Fibroblast of peridontal ligament (primary cell): ENCODE results near the gene POP4.

Experiments used
- DNase-seq: peaks from one replicate; pipeline ENCODE4 v3.0.0-alpha.2; 2010; ENCODE audit errors: extremely low read depth

The POP4 gene

GRCh38 chr19:29629836-29630534 is 23.9 kb downstream of the POP4 start:
- no peak for DNase-seq

GRCh38 chr19:29630655-29631054 is 24.6 kb downstream of the POP4 start:
- DNase-seq, result peak; percentile 17

- DNase-seq, result no peak
Observed at GRCh38 chr19:29631450-29631849, 25.4 kb downstream of the POP4 start.

- DNase-seq, result no peak
Observed at GRCh38 chr19:29634002-29634401, 27.9 kb downstream of the POP4 start.

DNA sequence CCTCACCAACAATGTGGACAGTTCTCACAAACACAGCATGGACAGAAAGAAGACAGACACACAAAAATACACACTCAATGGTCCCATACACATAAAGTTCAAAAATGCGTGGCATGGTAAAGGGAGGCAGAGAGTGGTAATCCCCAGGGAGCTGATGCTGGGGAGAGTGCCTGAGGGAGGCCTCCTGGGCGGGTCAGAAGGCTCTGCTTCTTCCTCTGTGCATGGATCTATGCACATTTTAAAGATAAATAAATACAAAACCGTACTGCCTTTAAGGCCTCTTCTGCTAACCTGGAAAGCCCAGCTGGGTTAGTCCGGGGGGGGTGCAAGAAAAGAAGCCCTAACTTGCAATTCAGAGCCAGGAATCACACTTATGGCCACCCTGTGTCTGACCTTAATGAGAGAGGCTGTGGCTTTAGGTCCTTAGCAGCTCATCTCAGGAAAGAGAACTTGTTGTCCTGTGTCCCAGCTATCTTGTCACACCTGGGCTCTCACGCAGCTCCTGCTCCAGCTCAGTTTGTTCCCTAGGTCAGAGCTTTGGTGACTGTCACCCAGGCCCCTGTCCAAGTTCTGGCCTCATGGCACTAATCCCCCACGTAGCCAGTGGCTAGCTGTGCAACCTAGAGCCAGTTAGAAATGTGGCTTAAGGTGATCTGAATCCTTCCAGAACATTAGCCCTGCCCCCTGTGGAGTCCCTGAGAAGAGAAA is 28.5 kb downstream of the POP4 start:
- DNase-seq, result no peak

DNA sequence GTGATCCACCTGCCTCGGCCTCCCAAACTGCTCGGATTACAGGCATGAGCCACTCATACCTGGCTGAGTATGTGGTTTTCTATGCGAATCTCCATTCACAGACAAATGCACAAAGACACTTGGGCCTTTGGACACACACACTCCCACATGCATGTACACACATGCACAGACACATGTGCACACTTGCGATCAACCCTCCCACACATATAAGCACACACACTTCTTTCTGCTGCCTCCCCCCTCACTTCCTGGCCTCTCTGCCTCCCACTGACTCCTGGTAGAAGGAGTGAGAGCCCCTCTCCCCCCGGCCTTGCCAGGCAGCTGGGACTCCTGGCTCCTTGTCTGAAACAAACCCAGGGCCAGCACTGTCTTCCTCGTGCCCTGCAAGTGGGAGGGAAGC is 29.9 kb downstream of the POP4 start:
- DNase-seq, result no peak

GRCh38 chr19:29636553-29637360 is 30.7 kb downstream of the POP4 start:
- no peak for DNase-seq

DNA sequence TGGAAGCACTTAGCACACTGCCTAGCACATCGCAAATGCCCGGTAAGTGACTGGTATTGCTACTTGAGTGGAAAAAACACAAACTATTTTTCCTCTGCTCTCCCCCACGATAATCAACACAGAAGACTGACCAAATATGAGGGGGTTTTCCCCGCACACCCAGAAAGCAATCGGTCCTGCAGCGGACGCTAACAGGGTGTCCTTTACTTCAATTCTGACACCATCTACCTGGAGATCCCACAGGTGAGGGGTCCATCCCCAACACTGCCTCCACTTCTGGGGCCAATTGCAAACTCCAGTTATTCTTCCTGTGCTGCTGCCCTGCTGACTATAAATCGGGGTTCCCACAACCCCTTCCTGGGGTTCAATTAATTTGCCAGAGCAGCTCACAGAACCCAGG is 33.0 kb downstream of the POP4 start:
- no peak for DNase-seq

DNA sequence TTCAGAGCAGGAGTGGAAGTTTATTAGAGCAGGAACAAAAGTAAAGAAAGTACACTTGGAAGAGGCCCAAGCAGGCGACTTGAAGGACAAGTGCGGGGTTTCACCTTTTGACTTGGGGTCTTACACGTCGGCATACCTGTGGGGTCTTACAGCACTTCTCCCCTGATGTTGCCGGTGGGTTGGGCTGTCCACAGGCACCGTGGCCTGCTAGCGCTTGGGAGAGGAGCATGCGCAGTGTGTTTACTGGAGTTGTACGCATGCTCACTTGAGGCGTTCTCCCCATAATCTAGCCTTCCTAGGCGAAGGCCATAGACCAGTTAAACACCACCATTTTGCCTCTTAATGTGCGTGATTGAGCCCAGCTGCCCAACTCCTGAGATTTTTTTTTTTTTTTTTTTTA is 34.1 kb downstream of the POP4 start:
- no peak for DNase-seq

DNA sequence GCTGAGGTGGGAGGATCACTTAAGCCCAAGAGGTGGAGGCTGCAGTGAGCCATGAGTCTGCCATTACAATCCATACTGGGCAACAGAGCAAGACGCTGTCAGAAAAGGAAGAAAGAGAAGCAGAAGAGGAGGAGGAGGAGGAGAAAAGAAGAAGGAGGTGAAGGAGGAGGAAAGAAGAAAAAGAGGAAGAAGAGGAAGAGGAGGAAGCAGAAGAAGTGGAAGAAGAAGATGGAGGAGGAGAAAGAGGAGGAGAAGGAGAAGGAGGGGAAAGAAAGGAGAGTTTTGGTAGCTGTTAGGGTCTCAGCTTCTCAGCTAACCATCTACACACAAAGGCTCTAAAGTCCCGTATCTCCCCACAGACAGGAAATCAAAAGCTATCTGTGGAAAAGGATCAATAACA is 35.5 kb downstream of the POP4 start:
- DNase-seq, result no peak

- peak; percentile 42 for DNase-seq
Observed at GRCh38 chr19:29643361-29643935, 37.4 kb downstream of the POP4 start.

DNA sequence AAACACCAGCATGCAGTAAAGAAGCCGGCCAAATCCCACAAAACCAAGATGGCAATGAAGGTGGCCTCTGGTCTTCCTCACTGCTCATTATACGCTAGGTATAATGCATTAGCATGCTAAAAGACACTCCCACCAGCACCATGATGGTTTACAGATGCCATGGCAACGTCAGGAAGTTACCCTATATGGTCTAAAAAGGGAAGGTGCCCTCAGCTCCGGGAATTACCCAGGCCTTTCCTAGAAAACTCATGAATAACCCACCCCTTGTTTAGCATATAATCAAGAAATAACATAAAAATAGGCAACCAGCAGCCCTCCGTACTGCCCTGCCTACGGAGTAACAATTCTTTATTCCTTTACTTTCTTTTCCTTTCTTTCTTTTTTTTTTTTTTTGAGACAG is 38.1 kb downstream of the POP4 start:
- DNase-seq, result no peak

- no peak for DNase-seq
Observed at GRCh38 chr19:29645491-29645867, 39.4 kb downstream of the POP4 start.

- peak; percentile 65 for DNase-seq
Observed at GRCh38 chr19:29645911-29646310, 39.8 kb downstream of the POP4 start.

DNA sequence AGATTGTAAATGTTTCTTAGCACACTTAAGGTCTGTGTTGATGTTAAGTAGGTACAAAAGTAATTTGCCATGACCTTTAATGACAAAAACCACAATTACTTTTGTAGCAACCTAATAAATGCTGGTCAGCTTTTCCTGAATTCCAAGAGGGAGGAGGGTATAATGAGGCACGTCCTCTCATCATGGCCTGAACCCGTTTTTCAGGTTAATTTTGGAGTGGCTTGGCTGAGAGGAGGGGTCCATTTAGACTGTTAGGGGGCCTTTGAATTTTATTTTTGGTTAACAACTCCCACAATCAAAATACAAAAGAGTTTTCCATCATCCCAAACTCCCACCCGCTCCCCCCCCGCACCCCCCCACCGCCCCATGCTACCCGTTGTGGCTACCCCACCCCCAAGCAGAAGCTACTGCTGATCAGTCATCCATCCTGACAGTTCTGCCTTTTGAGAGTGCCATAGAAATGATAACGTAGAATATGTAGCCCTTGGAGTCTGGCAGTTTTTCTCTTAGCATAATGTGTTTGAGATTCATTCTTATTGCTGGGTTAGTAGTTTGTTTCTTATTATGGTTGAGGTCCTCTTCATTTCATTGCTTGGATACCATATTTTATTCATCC is 44.8 kb downstream of the POP4 start:
- no peak for DNase-seq

DNA sequence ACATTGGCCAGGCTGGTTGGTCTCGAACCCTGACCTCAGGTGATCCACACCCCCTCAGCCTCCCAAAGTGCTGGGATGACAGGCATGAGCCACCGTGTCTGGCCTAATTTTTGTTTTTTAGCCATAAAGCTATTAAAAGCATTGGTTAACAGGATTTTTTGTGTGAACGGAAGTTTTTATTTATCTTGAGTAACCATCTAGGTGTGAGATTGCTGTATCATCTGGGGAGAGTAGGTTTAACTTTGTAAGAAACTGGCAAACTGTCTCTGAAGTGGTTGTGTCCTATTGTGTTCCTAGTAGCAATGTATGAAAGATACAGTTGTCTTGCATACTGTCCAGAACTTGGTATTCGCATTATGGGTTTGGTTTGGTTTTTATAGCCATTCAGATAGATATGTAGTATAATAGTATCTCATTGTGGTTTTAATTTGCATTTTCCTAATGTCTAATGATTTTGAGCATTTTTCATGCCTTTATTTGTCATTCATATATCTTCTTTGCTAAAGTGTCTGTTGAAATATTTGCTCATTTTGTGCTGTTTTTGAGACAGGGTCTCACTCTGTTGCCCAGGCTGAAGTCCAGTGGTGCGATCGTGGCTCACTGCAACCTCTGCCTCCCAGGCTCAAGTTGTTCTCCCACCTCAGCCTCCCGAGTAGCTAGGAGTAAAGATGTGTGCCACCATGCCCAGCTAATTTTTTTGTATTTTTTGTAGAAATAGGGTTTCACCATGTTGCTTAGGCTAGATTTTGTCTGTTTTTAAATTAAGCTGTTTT is 45.7 kb downstream of the POP4 start:
- DNase-seq, result no peak

DNA sequence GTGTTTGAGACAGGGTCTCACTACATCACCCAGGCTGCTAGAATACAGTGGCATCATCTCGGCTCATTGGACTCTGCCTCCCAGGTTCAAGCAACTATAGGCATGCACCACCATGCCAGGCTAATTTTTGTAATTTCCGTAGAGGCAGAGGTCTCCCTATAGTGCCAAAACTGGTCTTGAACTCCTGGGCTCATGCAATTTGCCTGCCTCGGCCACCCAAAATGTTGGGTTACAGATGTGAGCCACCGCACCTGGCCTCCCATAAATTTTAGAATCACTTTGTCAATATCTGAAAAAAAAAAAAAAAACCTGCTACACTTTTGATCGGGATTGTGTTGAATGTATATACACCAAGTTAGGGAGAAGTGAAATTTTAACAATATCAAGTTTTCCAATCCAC is 47.3 kb downstream of the POP4 start:
- no peak for DNase-seq

- no peak for DNase-seq
Observed at GRCh38 chr19:29655648-29656335, 49.7 kb downstream of the POP4 start.

DNA sequence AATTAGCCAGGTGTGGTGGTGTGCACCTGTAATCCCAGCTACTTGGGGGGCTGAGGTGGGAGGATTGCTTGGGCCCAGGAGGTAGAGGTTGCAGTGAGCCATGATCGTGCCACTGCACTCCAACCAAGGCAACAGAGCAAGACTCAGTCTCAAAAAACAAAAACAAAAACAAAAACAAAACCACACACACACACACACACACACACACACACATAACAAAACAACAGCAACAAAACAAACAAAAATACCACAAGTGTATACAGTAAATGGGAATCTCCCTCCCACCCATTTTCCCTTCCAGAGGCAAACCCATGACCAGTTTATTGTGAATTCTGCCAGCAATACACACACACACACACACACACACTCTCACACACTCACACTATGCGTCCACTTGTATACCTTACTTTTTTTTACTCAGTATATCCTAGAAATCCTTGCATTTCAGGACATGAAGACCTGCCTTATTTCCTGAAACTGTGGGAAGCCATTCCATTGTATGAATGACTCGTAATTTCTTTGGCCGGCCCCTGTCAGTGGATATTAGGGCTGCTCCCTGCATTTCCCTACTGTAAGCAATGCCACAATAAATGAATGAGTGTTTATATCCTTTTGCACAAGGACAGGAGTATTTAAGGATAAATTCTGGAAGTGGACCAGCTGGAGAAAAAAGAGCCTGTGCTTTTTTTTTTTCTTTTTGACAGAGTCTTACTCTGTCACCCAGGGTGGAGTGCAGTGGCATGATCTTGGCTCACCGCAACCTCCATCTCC is 52.3 kb downstream of the POP4 start:
- DNase-seq, result peak; percentile 64

- DNase-seq, result no peak
Observed at GRCh38 chr19:29660835-29661234, 54.8 kb downstream of the POP4 start.
